ENCODE results near the gene PIK3R1.

DNA sequence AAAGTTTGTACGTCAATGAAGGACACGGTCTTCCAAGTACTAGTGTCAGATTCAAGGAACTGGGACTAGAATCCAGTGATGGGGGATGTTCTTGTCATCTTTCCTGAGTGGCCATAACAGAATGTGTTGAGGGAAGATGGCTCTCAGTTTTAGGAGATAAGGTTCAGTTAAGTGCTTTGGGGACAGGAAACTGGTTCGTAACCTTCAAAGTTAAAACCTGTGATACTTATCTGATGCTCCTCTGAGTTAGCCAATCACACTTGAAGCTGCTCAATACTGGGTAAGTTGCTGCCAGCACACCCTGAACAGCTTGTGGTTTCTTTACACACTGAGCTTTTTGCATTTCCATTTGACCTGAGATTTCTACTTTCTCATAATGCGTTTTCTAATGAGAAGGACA lies 64.4 kb downstream of the PIK3R1 start:
- TF ChIP-seq, protein P1, sequence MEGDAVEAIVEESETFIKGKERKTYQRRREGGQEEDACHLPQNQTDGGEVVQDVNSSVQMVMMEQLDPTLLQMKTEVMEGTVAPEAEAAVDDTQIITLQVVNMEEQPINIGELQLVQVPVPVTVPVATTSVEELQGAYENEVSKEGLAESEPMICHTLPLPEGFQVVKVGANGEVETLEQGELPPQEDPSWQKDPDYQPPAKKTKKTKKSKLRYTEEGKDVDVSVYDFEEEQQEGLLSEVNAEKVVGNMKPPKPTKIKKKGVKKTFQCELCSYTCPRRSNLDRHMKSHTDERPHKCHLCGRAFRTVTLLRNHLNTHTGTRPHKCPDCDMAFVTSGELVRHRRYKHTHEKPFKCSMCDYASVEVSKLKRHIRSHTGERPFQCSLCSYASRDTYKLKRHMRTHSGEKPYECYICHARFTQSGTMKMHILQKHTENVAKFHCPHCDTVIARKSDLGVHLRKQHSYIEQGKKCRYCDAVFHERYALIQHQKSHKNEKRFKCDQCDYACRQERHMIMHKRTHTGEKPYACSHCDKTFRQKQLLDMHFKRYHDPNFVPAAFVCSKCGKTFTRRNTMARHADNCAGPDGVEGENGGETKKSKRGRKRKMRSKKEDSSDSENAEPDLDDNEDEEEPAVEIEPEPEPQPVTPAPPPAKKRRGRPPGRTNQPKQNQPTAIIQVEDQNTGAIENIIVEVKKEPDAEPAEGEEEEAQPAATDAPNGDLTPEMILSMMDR (IDR thresholded peaks at IDR 0.05) = no peak
- no peak for TF ChIP-seq EP300 (IDR thresholded peaks at IDR 0.05)
- TF ChIP-seq POLR2AphosphoS5 (IDR thresholded peaks at IDR 0.05) = peak in 1 of 3 donors; percentile 7

Measured in stomach (tissue), 4 donors.